Anterior cingulate cortex (tissue), 58 donors: ENCODE data around the gene CCN2.

Source experiments
- DNase-seq, 58 donors: peaks; one replicate each; lab custom pipeline; 2025; lab: John Stamatoyannopoulos, UW

The CCN2 gene

GRCh38 chr6:131950767-131951575 lies at the start of gene CCN2:
CCN2 (minus strand) TSS chr6:131951372; CDS start chr6:131951172, 200 bp downstream.
- DNase-seq = peak in 33 of 58 donors; percentile 4 to 69 (median 20)

GRCh38 chr6:132000296-132000695 lies 49.1 kb upstream of the CCN2 start:
- DNase-seq = peak in 1 of 58 donors; percentile 6

GRCh38 chr6:131999545-132000146 lies 48.5 kb upstream of the CCN2 start:
- no peak for DNase-seq

GRCh38 chr6:131998255-131998982 lies 47.2 kb upstream of the CCN2 start:
- no peak for DNase-seq

GRCh38 chr6:131997429-131998153 lies 46.4 kb upstream of the CCN2 start:
- no peak for DNase-seq

- DNase-seq = no peak
Observed at GRCh38 chr6:131995917-131996316, 44.7 kb upstream of the CCN2 start.

GRCh38 chr6:131992557-131992956 lies 41.4 kb upstream of the CCN2 start:
- DNase-seq = no peak

- no peak for DNase-seq
Observed at GRCh38 chr6:131989036-131989435, 37.9 kb upstream of the CCN2 start.

GRCh38 chr6:131982740-131983259 lies 31.6 kb upstream of the CCN2 start:
- DNase-seq = no peak

GRCh38 chr6:131981624-131981978 lies 30.4 kb upstream of the CCN2 start:
- DNase-seq = no peak

- no peak for DNase-seq
Observed at GRCh38 chr6:131980791-131981623, 29.8 kb upstream of the CCN2 start.

GRCh38 chr6:131980338-131980790 lies 29.2 kb upstream of the CCN2 start:
- DNase-seq = no peak

GRCh38 chr6:131979515-131980337 lies 28.6 kb upstream of the CCN2 start:
- no peak for DNase-seq

GRCh38 chr6:131978522-131978921 lies 27.4 kb upstream of the CCN2 start:
- DNase-seq = no peak

- DNase-seq = no peak
Observed at GRCh38 chr6:131976545-131977061, 25.4 kb upstream of the CCN2 start.

- DNase-seq = no peak
Observed at GRCh38 chr6:131972741-131973140, 21.6 kb upstream of the CCN2 start.

- no peak for DNase-seq
Observed at GRCh38 chr6:131970076-131970859, 19.1 kb upstream of the CCN2 start.

- no peak for DNase-seq
Observed at GRCh38 chr6:131968656-131969055, 17.5 kb upstream of the CCN2 start.
